BLaER1 treated with 17β-estradiol and CSF1 and Interleukin-3, amounts not matched to agents 10 nM and 100 nM (cell line): ENCODE results near the gene PTPRM.

Experiments
- H3K27ac ChIP-seq, 11 experiments: shearing (Covaris generic); formaldehyde crosslinking; 2 replicates each; pipeline ENCODE4 v1.8.1; 2022
- H3K27me3 ChIP-seq, 11 experiments: shearing (Covaris generic); formaldehyde crosslinking; 2 replicates each; pipeline ENCODE4 v1.8.1; 2022
- H3K36me3 ChIP-seq, 11 experiments: shearing (Covaris generic); formaldehyde crosslinking; 2 replicates each; pipeline ENCODE4 v1.8.1; 2022
- H3K4me1 ChIP-seq, 10 experiments: shearing (Covaris generic); formaldehyde crosslinking; 2 replicates each; pipeline ENCODE4 v1.8.1; 2022
- H3K4me2 ChIP-seq, 11 experiments: shearing (Covaris generic); formaldehyde crosslinking; 2 replicates each; pipeline ENCODE4 v1.8.1; 2022
- H3K4me3 ChIP-seq, 10 experiments: shearing (Covaris generic); formaldehyde crosslinking; 2 replicates each; pipeline ENCODE4 v1.8.1; 2022
- H3K9ac ChIP-seq, 11 experiments: shearing (Covaris generic); formaldehyde crosslinking; 2 replicates each; pipeline ENCODE4 v1.8.1; 2022
- H3K9me3 ChIP-seq, 11 experiments: shearing (Covaris generic); formaldehyde crosslinking; replicated peaks in 1 of 11; 2 replicates each; pipeline ENCODE4 v1.8.1; 2022
- H4K20me1 ChIP-seq, 11 experiments: shearing (Covaris generic); formaldehyde crosslinking; 2 replicates each; pipeline ENCODE4 v1.8.1; 2022
- Cebpa-rat ChIP-seq, 11 experiments: shearing (Covaris generic); IDR thresholded peaks; 2 replicates each; pipeline ENCODE4 v1.8.1; 2022

Gene PTPRM

GRCh38 chr18:8121101-8121500, 554.0 kb downstream of the PTPRM start:
- Histone ChIP-seq H3K4me2 (no peak overlapping the region), H3K4me3 (no peak overlapping the region), H3K9ac (no peak overlapping the region), H3K4me1 (no peaks in the 10 kb centered on the region), H3K27ac (no peak overlapping the region), H4K20me1 (no peaks in the 10 kb centered on the region), H3K36me3 (no peaks in the 10 kb centered on the region), H3K27me3 (no peaks in the 10 kb centered on the region), H3K9me3 (no peaks in the 10 kb centered on the region)
- no peak for TF ChIP-seq Cebpa-rat (IDR thresholded peaks at IDR 0.05)

GRCh38 chr18:8121942-8122480, 554.9 kb downstream of the PTPRM start:
- no peak overlapping the region for H3K9ac ChIP-seq
- no peak overlapping the region for H3K27ac ChIP-seq
- no peaks in the 10 kb centered on the region for H3K36me3 ChIP-seq
- no peaks in the 10 kb centered on the region for H3K9me3 ChIP-seq
- no peak overlapping the region for H3K4me3 ChIP-seq
- H3K27me3 ChIP-seq, result no peaks in the 10 kb centered on the region
- no peaks in the 10 kb centered on the region for H3K4me1 ChIP-seq
- no peak for TF ChIP-seq Cebpa-rat (IDR thresholded peaks at IDR 0.05)
- H3K4me2 ChIP-seq, result no peak overlapping the region
- H4K20me1 ChIP-seq, result no peaks in the 10 kb centered on the region

- no peak overlapping the region for H3K4me2 ChIP-seq
- no peaks in the 10 kb centered on the region for H3K4me1 ChIP-seq
Observed at GRCh38 chr18:8124232-8125146, 557.4 kb downstream of the PTPRM start.

GRCh38 chr18:8130096-8130495, 563.0 kb downstream of the PTPRM start:
- Histone ChIP-seq H3K4me3 (no peak overlapping the region), H3K27me3 (no peaks in the 10 kb centered on the region), H3K9ac (no peak overlapping the region), H3K9me3 (no peaks in the 10 kb centered on the region), H3K36me3 (no peaks in the 10 kb centered on the region), H3K27ac (no peak overlapping the region), H3K4me2 (no peak overlapping the region), H4K20me1 (no peaks in the 10 kb centered on the region), H3K4me1 (no peaks in the 10 kb centered on the region)
- TF ChIP-seq Cebpa-rat (IDR thresholded peaks at IDR 0.05), result no peak

More at GRCh38 chr18:8124232-8125146, 557.4 kb downstream of the PTPRM start:
- Histone ChIP-seq H3K36me3 (no peaks in the 10 kb centered on the region), H3K4me3 (no peak overlapping the region), H3K9me3 (no peaks in the 10 kb centered on the region), H3K27ac (no peak overlapping the region), H3K9ac (no peak overlapping the region), H3K27me3 (no peaks in the 10 kb centered on the region), H4K20me1 (no peaks in the 10 kb centered on the region)
- no peak for TF ChIP-seq Cebpa-rat (IDR thresholded peaks at IDR 0.05)

GRCh38 chr18:8133032-8133431, 565.9 kb downstream of the PTPRM start:
- Histone ChIP-seq H3K4me3 (no peak overlapping the region), H4K20me1 (no peaks in the 10 kb centered on the region), H3K4me2 (no peak overlapping the region), H3K27me3 (no peaks in the 10 kb centered on the region), H3K4me1 (no peaks in the 10 kb centered on the region), H3K9me3 (no peaks in the 10 kb centered on the region), H3K27ac (no peak overlapping the region), H3K36me3 (no peaks in the 10 kb centered on the region), H3K9ac (no peak overlapping the region)
- TF ChIP-seq Cebpa-rat (IDR thresholded peaks at IDR 0.05), result no peak

- H3K4me1 ChIP-seq, result no peaks in the 10 kb centered on the region
- no peaks in the 10 kb centered on the region for H3K27me3 ChIP-seq
- no peaks in the 10 kb centered on the region for H3K36me3 ChIP-seq
- H4K20me1 ChIP-seq, result no peaks in the 10 kb centered on the region
- no peak overlapping the region for H3K4me3 ChIP-seq
- no peak overlapping the region for H3K9ac ChIP-seq
- no peak overlapping the region for H3K4me2 ChIP-seq
- no peak overlapping the region for H3K27ac ChIP-seq
- H3K9me3 ChIP-seq, result no peaks in the 10 kb centered on the region
- no peak for TF ChIP-seq Cebpa-rat (IDR thresholded peaks at IDR 0.05)
Observed at GRCh38 chr18:8133888-8134287, 566.8 kb downstream of the PTPRM start.

- Histone ChIP-seq H4K20me1 (no peaks in the 10 kb centered on the region), H3K9me3 (no peaks in the 10 kb centered on the region), H3K36me3 (no peaks in the 10 kb centered on the region), H3K4me3 (no peak overlapping the region), H3K27me3 (no peaks in the 10 kb centered on the region), H3K27ac (no peak overlapping the region), H3K4me2 (no peak overlapping the region), H3K9ac (no peak overlapping the region), H3K4me1 (no peaks in the 10 kb centered on the region)
- TF ChIP-seq Cebpa-rat (IDR thresholded peaks at IDR 0.05), result no peak
Observed at GRCh38 chr18:8139127-8139527, 572.0 kb downstream of the PTPRM start.

GRCh38 chr18:8139891-8140406, 572.8 kb downstream of the PTPRM start:
- Histone ChIP-seq H3K9me3 (no peaks in the 10 kb centered on the region), H3K4me2 (no peak overlapping the region), H3K36me3 (no peaks in the 10 kb centered on the region), H3K27ac (no peak overlapping the region), H3K9ac (no peak overlapping the region), H3K4me1 (no peaks in the 10 kb centered on the region), H3K4me3 (no peak overlapping the region), H3K27me3 (no peaks in the 10 kb centered on the region), H4K20me1 (no peaks in the 10 kb centered on the region)
- no peak for TF ChIP-seq Cebpa-rat (IDR thresholded peaks at IDR 0.05)

- Histone ChIP-seq H3K4me1 (no peaks in the 10 kb centered on the region), H4K20me1 (no peaks in the 10 kb centered on the region), H3K36me3 (no peaks in the 10 kb centered on the region), H3K27ac (no peak overlapping the region), H3K27me3 (no peaks in the 10 kb centered on the region), H3K4me2 (no peak overlapping the region), H3K9ac (no peak overlapping the region), H3K4me3 (no peak overlapping the region), H3K9me3 (no peaks in the 10 kb centered on the region)
- TF ChIP-seq Cebpa-rat (IDR thresholded peaks at IDR 0.05), result no peak
Observed at GRCh38 chr18:8140841-8141501, 573.9 kb downstream of the PTPRM start.
